GM23338 (cell line): ENCODE results near the gene CNTNAP4. TPM values are rescaled to one million over a fixed set of nuclear protein-coding genes. Genes with fewer than 3 reads are reported as not detected.

Source experiments
- ATAC-seq: fragments of 200-7000 bp; cut with Tn5 transposase; 3 replicates; pipeline ENCODE4 v1.9.1; 2020
- DNase-seq: peaks from one replicate; pipeline ENCODE4 v3.0.0-alpha.2; 2015; ENCODE audit warnings: low spot score
- H2AFZ ChIP-seq: fragments of 200-600 bp; sonication (generic); 2 replicates; pipeline ENCODE4 v1.8.0; 2016; ENCODE audit warnings: antibody characterized with exemption, mild to moderate bottlenecking, moderate library complexity
- H3F3A ChIP-seq: fragments of 200-600 bp; sonication (generic); replicated peaks from 2 replicates; pipeline ENCODE4 v1.8.0; 2017; ENCODE audit warnings: antibody characterized with exemption, mixed run types, low read depth
- H3K27ac ChIP-seq: fragments of 200-600 bp; sonication (generic); 2 replicates; pipeline ENCODE4 v1.6.1; 2016; ENCODE audit warnings: low read depth
- H3K27me3 ChIP-seq: fragments of 200-600 bp; sonication (generic); 2 replicates; pipeline ENCODE4 v1.8.0; 2016; ENCODE audit warnings: mild to moderate bottlenecking, mixed run types, moderate library complexity; ENCODE audit not compliant: insufficient read depth
- H3K36me3 ChIP-seq: fragments of 200-600 bp; sonication (generic); 2 replicates; pipeline ENCODE4 v1.8.0; 2016; ENCODE audit warnings: mild to moderate bottlenecking; ENCODE audit not compliant: insufficient read depth
- H3K4me1 ChIP-seq: fragments of 200-600 bp; sonication (generic); 2 replicates; pipeline ENCODE4 v1.8.0; 2016; ENCODE audit warnings: mild to moderate bottlenecking, moderate library complexity; ENCODE audit not compliant: insufficient read depth
- H3K4me2 ChIP-seq: fragments of 200-600 bp; sonication (generic); 2 replicates; pipeline ENCODE4 v1.7.1; 2017; ENCODE audit warnings: mixed run types
- H3K4me3 ChIP-seq: fragments of 200-600 bp; sonication (generic); 2 replicates; pipeline ENCODE4 v1.6.1; 2016; ENCODE audit warnings: mixed run types
- H3K79me2 ChIP-seq: fragments of 200-600 bp; sonication (generic); replicated peaks from 2 replicates; pipeline ENCODE4 v1.8.0; 2017; ENCODE audit warnings: mild to moderate bottlenecking; ENCODE audit not compliant: insufficient read depth
- H3K9me2 ChIP-seq: fragments of 200-600 bp; sonication (generic); 2 replicates; pipeline ENCODE4 v1.8.0; 2017; ENCODE audit not compliant: insufficient read depth
- H4K20me1 ChIP-seq: fragments of 200-600 bp; sonication (generic); replicated peaks from 2 replicates; pipeline ENCODE4 v1.8.0; 2017; ENCODE audit warnings: mild to moderate bottlenecking; ENCODE audit not compliant: insufficient read depth
- H3K27ac Mint-ChIP-seq: 2 replicates; pipeline ENCODE4 v1.8.0; 2020; ENCODE audit warnings: inconsistent platforms, mild to moderate bottlenecking, moderate library complexity, mixed read lengths
- H3K27me3 Mint-ChIP-seq: 3 replicates; pipeline ENCODE4 v1.8.0; 2022; ENCODE audit warnings: low read depth, mild to moderate bottlenecking, moderate library complexity, mixed read lengths, inconsistent platforms; ENCODE audit not compliant: insufficient read depth, poor library complexity
- H3K36me3 Mint-ChIP-seq: 3 replicates; pipeline ENCODE4 v1.8.0; 2021; ENCODE audit warnings: low read depth, mild to moderate bottlenecking, inconsistent platforms, moderate library complexity, mixed read lengths
- H3K4me1 Mint-ChIP-seq: 3 replicates; pipeline ENCODE4 v1.8.0; 2020; ENCODE audit warnings: mild to moderate bottlenecking, inconsistent platforms, mixed read lengths
- H3K4me3 Mint-ChIP-seq: 3 replicates; pipeline ENCODE4 v1.8.0; 2021; ENCODE audit warnings: moderate library complexity, mild to moderate bottlenecking, inconsistent platforms, mixed read lengths
- H3K9me3 Mint-ChIP-seq: 3 replicates; pipeline ENCODE4 v1.8.0; 2020; ENCODE audit warnings: moderate library complexity, mild to moderate bottlenecking, inconsistent platforms, mixed read lengths
- CREB1 ChIP-seq: fragments of 250-450 bp; sonication (Bioruptor Pico); IDR thresholded peaks from 2 replicates; pipeline ENCODE4 v1.5.0; 2020; ENCODE audit warnings: low read depth, mild to moderate bottlenecking, moderate library complexity
- CTCF ChIP-seq, 2 experiments: fragments of 200-600 bp in 1 of 2; sonication (generic) in 1 of 2; conservative IDR thresholded peaks; 2 replicates each; pipeline versions ENCODE4 v1.5.1 to v1.6.1; 2016 to 2017; ENCODE audit warnings: antibody characterized with exemption in 2 of 2, low read depth in 2 of 2, mild to moderate bottlenecking in 2 of 2, moderate library complexity in 1 of 2
- ETS1 ChIP-seq: IDR thresholded peaks from 2 replicates; pipeline ENCODE4 v1.6.1; 2016; ENCODE audit warnings: antibody characterized with exemption
- EZH2 ChIP-seq: fragments of 200-600 bp; sonication (generic); IDR thresholded peaks from one replicate; pipeline ENCODE4 v1.8.0; 2017; ENCODE audit warnings: antibody characterized with exemption, mild to moderate bottlenecking, low read depth; ENCODE audit not compliant: unreplicated experiment
- EZH2phosphoT487 ChIP-seq: fragments of 200-600 bp; sonication (generic); IDR thresholded peaks from one replicate; pipeline ENCODE4 v1.8.1; 2018; ENCODE audit warnings: antibody characterized with exemption; ENCODE audit not compliant: unreplicated experiment
- JUNB ChIP-seq: IDR thresholded peaks from one replicate; pipeline ENCODE4 v1.6.1; 2016; ENCODE audit warnings: antibody characterized with exemption; ENCODE audit not compliant: unreplicated experiment
- NANOG ChIP-seq: IDR thresholded peaks from 2 replicates; pipeline ENCODE4 v1.6.1; 2016; ENCODE audit warnings: antibody characterized with exemption, borderline replicate concordance
- POLR2AphosphoS5 ChIP-seq: IDR thresholded peaks from 2 replicates; pipeline ENCODE4 v1.6.1; 2016; ENCODE audit warnings: antibody characterized with exemption, low read depth
- REST ChIP-seq: IDR thresholded peaks from one replicate; pipeline ENCODE4 v1.6.1; 2018; ENCODE audit warnings: antibody characterized with exemption; ENCODE audit not compliant: unreplicated experiment
- STAT1 ChIP-seq: IDR thresholded peaks from one replicate; pipeline ENCODE4 v1.6.1; 2016; ENCODE audit warnings: antibody characterized with exemption; ENCODE audit not compliant: unreplicated experiment
- ZNF114 ChIP-seq: fragments of 250-450 bp; sonication (Bioruptor Pico); IDR thresholded peaks from 2 replicates; pipeline ENCODE4 v1.5.0; 2020; ENCODE audit warnings: mild to moderate bottlenecking, moderate library complexity
- ZNF331 ChIP-seq: fragments of 250-450 bp; sonication (Bioruptor Pico); IDR thresholded peaks from 2 replicates; pipeline ENCODE4 v1.5.0; 2020; ENCODE audit warnings: low read depth, mild to moderate bottlenecking, moderate library complexity
- ZNF462 ChIP-seq: fragments of 250-450 bp; sonication (Bioruptor Pico); IDR thresholded peaks from 2 replicates; pipeline ENCODE4 v1.5.0; 2020; ENCODE audit warnings: mild to moderate bottlenecking, moderate library complexity
- polyA plus RNA-seq: library from polyadenylated mRNA; unstranded; fragments of >200 nt; fragmentation: Nextera tagmentation; extraction: Ambion mirVana; gene quantifications from 2 replicates; pipeline ENCODE4 v1.2.1, GENCODE V29; 2016
- total RNA-seq: library from RNA; depleted of rRNA; stranded (reverse); fragments of >200 nt; shearing (Covaris generic); gene quantifications from 2 replicates; pipeline ENCODE4 v1.2.3, GENCODE V29; 2014

CNTNAP4 gene
- total and polyA plus RNA-seq, 2 experiments from 2014 or later = not detected

DNA sequence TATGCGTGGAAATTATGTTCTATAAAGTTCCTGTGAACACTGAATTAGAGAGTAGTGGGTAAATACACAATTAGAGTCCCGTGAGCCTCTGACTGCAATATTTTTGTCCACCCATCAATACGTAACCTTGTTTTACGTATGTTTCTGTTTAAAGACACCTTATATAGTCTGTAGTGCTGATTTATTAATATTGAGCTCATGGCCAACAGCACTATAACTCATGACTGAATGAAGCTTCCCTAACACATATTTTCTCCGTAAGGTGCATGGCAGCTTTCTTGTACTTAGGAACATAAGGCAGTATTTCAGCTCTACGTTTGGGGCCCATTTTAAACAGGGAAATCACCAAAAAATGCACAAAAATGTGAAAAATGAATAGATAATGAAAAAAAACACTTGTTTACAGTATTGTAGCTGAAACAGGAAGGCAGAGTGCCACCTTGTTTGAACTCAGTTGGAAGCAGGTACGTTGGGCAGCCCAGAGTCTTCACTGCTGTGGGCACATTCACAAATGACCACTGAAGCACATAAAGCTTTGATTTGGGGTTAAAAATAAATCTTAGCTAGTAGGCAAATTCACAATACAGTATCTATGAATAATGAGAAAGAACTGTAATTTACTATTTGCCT, 108.5 kb downstream of the CNTNAP4 start:
- TF ChIP-seq ZNF462 (CRISPR knock-in tag) (no peak), CREB1 (CRISPR knock-in tag) (no peak), ZNF331 (no peak), NANOG (no peak), POLR2AphosphoS5 (no peak), CTCF (conservative IDR thresholded peaks at IDR 0.05; ENCODE audit: low read depth in 2 of 2) (no peak), STAT1 (no peak), ETS1 (no peak), EZH2phosphoT487 (no peak), JUNB (no peak), ZNF114 (CRISPR knock-in tag) (no peak), EZH2 (no peak), REST (no peak)
- Histone ChIP-seq H3K9me2 (no peaks in the 10 kb centered on the region), H3K4me3 (no peak overlapping the region), H3K27ac (no peak overlapping the region), H3K79me2 (no peaks in the 10 kb centered on the region), H3F3A (no peaks in the 10 kb centered on the region), H3K4me1 (peaks cover 5% of the 10 kb centered on the region; the same call in 1 of the 2 replicates), H4K20me1 (no peaks in the 10 kb centered on the region), H3K27me3 (no peaks in the 10 kb centered on the region), H2AFZ (no peak overlapping the region), H3K4me2 (no peak overlapping the region), H3K36me3 (no peaks in the 10 kb centered on the region)
- Mint-ChIP-seq H3K9me3 (peaks cover 56% of the 10 kb centered on the region), H3K27me3 (peaks cover 2% of the 10 kb centered on the region), H3K4me1 (peaks cover 4% of the 10 kb centered on the region; the same call in 1 of the 3 replicates), H3K27ac (no peak overlapping the region), H3K36me3 (no peaks in the 10 kb centered on the region), H3K4me3 (no peak overlapping the region)
- no peak for ATAC-seq
- DNase-seq = no peak
